ENCODE results near the gene SOS1. TPM values are rescaled to one million over a fixed set of nuclear protein-coding genes. Genes with fewer than 3 reads are reported as not detected.

SOS1 gene
- polyA plus RNA-seq, 1 of the 3 experiments (the other 2 are of a cell fraction), result 12.8 TPM

- TF ChIP-seq JUND (IDR thresholded peaks at IDR 0.05) (no peak), NFIC (IDR thresholded peaks at IDR 0.05; ENCODE audit: borderline replicate concordance) (no peak), MEF2A (IDR thresholded peaks at IDR 0.05; ENCODE audit: borderline replicate concordance, low read depth) (no peak), RFX5 (IDR thresholded peaks at IDR 0.05; ENCODE audit: low read length) (no peak)
- TF ChIP-seq, protein P1, sequence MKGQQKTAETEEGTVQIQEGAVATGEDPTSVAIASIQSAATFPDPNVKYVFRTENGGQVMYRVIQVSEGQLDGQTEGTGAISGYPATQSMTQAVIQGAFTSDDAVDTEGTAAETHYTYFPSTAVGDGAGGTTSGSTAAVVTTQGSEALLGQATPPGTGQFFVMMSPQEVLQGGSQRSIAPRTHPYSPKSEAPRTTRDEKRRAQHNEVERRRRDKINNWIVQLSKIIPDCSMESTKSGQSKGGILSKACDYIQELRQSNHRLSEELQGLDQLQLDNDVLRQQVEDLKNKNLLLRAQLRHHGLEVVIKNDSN (IDR thresholded peaks at IDR 0.05; ENCODE audit: borderline replicate concordance, low read depth), result no peak
- CTCF ChIA-PET, result interaction anchor here (0.6 to 1.6 kb wide), 4 partner anchors 13 to 619 kb away, joined by 3 to 4 read pairs (median 3); no protein-coding TSS in a partner anchor
- no peak for DNase-seq
These were observed 19.5 kb upstream of the SOS1 start for GRCh38 chr2:39140322-39140847.

DNA sequence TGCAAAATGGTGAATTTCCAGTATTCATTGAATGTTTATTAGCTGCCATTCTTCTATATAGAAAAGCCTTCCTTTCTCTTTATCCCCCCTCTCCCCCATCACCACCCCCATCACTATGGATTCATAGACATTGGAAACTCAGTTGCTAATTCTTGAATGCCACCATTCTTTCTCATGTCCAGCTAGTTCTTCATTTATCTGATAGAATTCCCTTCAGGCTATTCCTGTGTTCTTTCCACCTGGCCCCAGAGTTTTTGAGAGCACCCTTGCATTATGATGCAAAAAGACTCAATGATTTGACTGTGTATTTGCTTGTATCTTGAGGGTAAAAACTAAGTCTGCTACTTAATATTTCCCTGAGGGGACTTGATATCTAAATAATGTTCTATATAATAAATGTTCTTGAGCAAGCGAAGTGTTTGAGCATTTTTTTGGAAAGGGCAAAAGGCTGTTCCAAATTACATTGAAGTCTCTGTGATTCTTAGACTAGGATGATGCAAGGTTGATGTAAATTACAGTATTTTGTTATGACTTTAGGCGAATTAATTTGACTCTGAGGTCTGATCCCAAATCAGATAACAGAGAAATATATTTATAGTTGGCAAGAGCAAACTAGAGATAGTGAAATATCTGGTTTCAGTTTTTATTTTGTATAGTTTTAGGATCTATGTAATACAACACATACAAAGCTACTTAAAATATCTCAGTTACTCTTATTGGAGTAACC, 18.8 kb upstream of the SOS1 start:
- Histone ChIP-seq H3K27ac (ENCODE audit: low read depth in 2 of 2, low read length in 1 of 2) (no peak overlapping the region), H3K4me3 (ENCODE audit: low read depth in 2 of 2, low read length in 1 of 2) (no peak overlapping the region), H3F3A (replicated peaks; ENCODE audit: insufficient read depth) (no peaks in the 10 kb centered on the region), H2AFZ (ENCODE audit: low read depth) (no peak overlapping the region), H3K4me2 (no peak overlapping the region), H4K20me1 (ENCODE audit: insufficient read depth) (no peaks in the 10 kb centered on the region), H3K9me3 (no peaks in the 10 kb centered on the region), H3K27me3 (ENCODE audit: insufficient read depth) (no peaks in the 10 kb centered on the region), H3K79me2 (ENCODE audit: insufficient read depth) (no peaks in the 10 kb centered on the region), H3K9me2 (no peaks in the 10 kb centered on the region), H3K4me1 (ENCODE audit: control insufficient read depth in 1 of 2, insufficient read depth in 2 of 2, low read depth in 1 of 2, low read length in 1 of 2) (peaks cover 10 to 13% of the 10 kb centered on the region in 2 experiments; a peak in 3 of 4 replicates), H3K36me3 (replicated peaks in 1 of 2; ENCODE audit: control insufficient read depth in 1 of 2, insufficient read depth in 2 of 2, low read length in 1 of 2) (no peaks in the 10 kb centered on the region), H3K9ac (no peak overlapping the region)
- POLR2A ChIA-PET, result no interaction called here
- 48% methylated on average over 2 of the region's 2 CpGs for WGBS (ENCODE audit: low lambda C conversion rate)
- DNase-seq, result no peak
- TF ChIP-seq GATA2 (CRISPR knock-in tag; IDR thresholded peaks at IDR 0.05) (peak; percentile 34), SIN3A (IDR thresholded peaks at IDR 0.05; ENCODE audit: borderline replicate concordance, low read depth, low read length) (no peak), TCF12 (IDR thresholded peaks at IDR 0.05) (peak; percentile 12; the same call in 1 of the 2 replicates), FOXM1 (IDR thresholded peaks at IDR 0.05; ENCODE audit: low read depth) (no peak)
- TF ChIP-seq, protein P2, sequence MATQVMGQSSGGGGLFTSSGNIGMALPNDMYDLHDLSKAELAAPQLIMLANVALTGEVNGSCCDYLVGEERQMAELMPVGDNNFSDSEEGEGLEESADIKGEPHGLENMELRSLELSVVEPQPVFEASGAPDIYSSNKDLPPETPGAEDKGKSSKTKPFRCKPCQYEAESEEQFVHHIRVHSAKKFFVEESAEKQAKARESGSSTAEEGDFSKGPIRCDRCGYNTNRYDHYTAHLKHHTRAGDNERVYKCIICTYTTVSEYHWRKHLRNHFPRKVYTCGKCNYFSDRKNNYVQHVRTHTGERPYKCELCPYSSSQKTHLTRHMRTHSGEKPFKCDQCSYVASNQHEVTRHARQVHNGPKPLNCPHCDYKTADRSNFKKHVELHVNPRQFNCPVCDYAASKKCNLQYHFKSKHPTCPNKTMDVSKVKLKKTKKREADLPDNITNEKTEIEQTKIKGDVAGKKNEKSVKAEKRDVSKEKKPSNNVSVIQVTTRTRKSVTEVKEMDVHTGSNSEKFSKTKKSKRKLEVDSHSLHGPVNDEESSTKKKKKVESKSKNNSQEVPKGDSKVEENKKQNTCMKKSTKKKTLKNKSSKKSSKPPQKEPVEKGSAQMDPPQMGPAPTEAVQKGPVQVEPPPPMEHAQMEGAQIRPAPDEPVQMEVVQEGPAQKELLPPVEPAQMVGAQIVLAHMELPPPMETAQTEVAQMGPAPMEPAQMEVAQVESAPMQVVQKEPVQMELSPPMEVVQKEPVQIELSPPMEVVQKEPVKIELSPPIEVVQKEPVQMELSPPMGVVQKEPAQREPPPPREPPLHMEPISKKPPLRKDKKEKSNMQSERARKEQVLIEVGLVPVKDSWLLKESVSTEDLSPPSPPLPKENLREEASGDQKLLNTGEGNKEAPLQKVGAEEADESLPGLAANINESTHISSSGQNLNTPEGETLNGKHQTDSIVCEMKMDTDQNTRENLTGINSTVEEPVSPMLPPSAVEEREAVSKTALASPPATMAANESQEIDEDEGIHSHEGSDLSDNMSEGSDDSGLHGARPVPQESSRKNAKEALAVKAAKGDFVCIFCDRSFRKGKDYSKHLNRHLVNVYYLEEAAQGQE (IDR thresholded peaks at IDR 0.05; ENCODE audit: low read depth, low read length), result no peak
- CTCF ChIA-PET, result interaction anchor here (0.6 to 1.6 kb wide), 5 partner anchors 13 to 620 kb away, joined by 3 to 4 read pairs (median 3); no protein-coding TSS in a partner anchor

More at GRCh38 chr2:39140322-39140847, 19.5 kb upstream of the SOS1 start:
- Histone ChIP-seq H3K4me2 (no peak overlapping the region), H3K9me3 (no peaks in the 10 kb centered on the region), H3F3A (replicated peaks; ENCODE audit: insufficient read depth) (no peaks in the 10 kb centered on the region), H3K4me3 (ENCODE audit: low read depth in 2 of 2, low read length in 1 of 2) (no peak overlapping the region), H3K36me3 (replicated peaks in 1 of 2; ENCODE audit: control insufficient read depth in 1 of 2, insufficient read depth in 2 of 2, low read length in 1 of 2) (no peaks in the 10 kb centered on the region), H3K79me2 (ENCODE audit: insufficient read depth) (no peaks in the 10 kb centered on the region), H4K20me1 (ENCODE audit: insufficient read depth) (no peaks in the 10 kb centered on the region), H3K27me3 (ENCODE audit: insufficient read depth) (no peaks in the 10 kb centered on the region), H3K4me1 (ENCODE audit: control insufficient read depth in 1 of 2, insufficient read depth in 2 of 2, low read depth in 1 of 2, low read length in 1 of 2) (peaks cover 10 to 13% of the 10 kb centered on the region in 2 experiments; a peak in 3 of 4 replicates), H2AFZ (ENCODE audit: low read depth) (no peak overlapping the region), H3K27ac (ENCODE audit: low read depth in 2 of 2, low read length in 1 of 2) (no peak overlapping the region), H3K9me2 (no peaks in the 10 kb centered on the region), H3K9ac (no peak overlapping the region)
- POLR2A ChIA-PET, result no interaction called here
- WGBS (ENCODE audit: low lambda C conversion rate), result 81% methylated on average over 3 of the region's 3 CpGs
